ENCODE results near the gene PRKACB. TPM values are rescaled to one million over a fixed set of nuclear protein-coding genes. Genes with fewer than 3 reads are reported as not detected.

The PRKACB gene
- total and polyA plus RNA-seq, 2 experiments from 2014 or later, result 14.6 to 28.0 TPM

DNA sequence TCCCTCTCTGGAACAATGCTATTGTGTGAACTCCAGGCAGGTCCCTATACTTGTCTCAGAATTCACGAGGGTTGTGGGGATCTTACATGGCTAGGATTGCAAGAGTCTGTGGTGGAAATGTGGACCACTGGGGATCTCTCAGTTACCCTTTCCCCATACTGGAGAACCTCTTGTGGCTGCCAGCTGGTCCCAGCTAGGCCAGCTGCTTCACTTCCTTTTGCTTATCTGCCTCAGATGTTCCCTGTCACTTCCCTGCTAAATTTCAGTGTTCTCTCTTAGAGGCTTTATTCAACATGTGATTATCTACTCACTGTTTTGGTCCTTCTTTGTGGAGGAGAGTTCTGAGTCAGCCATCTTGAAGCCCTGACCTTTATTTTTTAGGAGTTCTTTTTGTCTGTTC lies 81.6 kb downstream of the PRKACB start:
- no peak overlapping the region for H3K4me3 Mint-ChIP-seq
- 0 out of 3 replicates have a peak, but pooled peaks cover 3% of the 10 kb centered on the region for H3K36me3 Mint-ChIP-seq (ENCODE audit: low read depth)
- Histone ChIP-seq H2AFZ (no peak overlapping the region), H3F3A (replicated peaks; ENCODE audit: low read depth) (no peaks in the 10 kb centered on the region), H3K27me3 (ENCODE audit: insufficient read depth) (no peaks in the 10 kb centered on the region), H3K27ac (ENCODE audit: low read depth) (no peak overlapping the region), H3K4me2 (no peak overlapping the region), H3K4me3 (no peak overlapping the region), H3K4me1 (ENCODE audit: insufficient read depth) (no peaks in the 10 kb centered on the region), H3K36me3 (ENCODE audit: insufficient read depth) (no peaks in the 10 kb centered on the region), H3K79me2 (replicated peaks; ENCODE audit: insufficient read depth) (no peaks in the 10 kb centered on the region), H4K20me1 (replicated peaks; ENCODE audit: insufficient read depth) (no peaks in the 10 kb centered on the region), H3K9me2 (ENCODE audit: insufficient read depth) (no peaks in the 10 kb centered on the region)
- no peak for TF ChIP-seq JUNB (IDR thresholded peaks at IDR 0.05; ENCODE audit: unreplicated experiment)
- TF ChIP-seq, protein P1, sequence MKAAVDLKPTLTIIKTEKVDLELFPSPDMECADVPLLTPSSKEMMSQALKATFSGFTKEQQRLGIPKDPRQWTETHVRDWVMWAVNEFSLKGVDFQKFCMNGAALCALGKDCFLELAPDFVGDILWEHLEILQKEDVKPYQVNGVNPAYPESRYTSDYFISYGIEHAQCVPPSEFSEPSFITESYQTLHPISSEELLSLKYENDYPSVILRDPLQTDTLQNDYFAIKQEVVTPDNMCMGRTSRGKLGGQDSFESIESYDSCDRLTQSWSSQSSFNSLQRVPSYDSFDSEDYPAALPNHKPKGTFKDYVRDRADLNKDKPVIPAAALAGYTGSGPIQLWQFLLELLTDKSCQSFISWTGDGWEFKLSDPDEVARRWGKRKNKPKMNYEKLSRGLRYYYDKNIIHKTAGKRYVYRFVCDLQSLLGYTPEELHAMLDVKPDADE (IDR thresholded peaks at IDR 0.05), result no peak
- TF ChIP-seq, protein P2, sequence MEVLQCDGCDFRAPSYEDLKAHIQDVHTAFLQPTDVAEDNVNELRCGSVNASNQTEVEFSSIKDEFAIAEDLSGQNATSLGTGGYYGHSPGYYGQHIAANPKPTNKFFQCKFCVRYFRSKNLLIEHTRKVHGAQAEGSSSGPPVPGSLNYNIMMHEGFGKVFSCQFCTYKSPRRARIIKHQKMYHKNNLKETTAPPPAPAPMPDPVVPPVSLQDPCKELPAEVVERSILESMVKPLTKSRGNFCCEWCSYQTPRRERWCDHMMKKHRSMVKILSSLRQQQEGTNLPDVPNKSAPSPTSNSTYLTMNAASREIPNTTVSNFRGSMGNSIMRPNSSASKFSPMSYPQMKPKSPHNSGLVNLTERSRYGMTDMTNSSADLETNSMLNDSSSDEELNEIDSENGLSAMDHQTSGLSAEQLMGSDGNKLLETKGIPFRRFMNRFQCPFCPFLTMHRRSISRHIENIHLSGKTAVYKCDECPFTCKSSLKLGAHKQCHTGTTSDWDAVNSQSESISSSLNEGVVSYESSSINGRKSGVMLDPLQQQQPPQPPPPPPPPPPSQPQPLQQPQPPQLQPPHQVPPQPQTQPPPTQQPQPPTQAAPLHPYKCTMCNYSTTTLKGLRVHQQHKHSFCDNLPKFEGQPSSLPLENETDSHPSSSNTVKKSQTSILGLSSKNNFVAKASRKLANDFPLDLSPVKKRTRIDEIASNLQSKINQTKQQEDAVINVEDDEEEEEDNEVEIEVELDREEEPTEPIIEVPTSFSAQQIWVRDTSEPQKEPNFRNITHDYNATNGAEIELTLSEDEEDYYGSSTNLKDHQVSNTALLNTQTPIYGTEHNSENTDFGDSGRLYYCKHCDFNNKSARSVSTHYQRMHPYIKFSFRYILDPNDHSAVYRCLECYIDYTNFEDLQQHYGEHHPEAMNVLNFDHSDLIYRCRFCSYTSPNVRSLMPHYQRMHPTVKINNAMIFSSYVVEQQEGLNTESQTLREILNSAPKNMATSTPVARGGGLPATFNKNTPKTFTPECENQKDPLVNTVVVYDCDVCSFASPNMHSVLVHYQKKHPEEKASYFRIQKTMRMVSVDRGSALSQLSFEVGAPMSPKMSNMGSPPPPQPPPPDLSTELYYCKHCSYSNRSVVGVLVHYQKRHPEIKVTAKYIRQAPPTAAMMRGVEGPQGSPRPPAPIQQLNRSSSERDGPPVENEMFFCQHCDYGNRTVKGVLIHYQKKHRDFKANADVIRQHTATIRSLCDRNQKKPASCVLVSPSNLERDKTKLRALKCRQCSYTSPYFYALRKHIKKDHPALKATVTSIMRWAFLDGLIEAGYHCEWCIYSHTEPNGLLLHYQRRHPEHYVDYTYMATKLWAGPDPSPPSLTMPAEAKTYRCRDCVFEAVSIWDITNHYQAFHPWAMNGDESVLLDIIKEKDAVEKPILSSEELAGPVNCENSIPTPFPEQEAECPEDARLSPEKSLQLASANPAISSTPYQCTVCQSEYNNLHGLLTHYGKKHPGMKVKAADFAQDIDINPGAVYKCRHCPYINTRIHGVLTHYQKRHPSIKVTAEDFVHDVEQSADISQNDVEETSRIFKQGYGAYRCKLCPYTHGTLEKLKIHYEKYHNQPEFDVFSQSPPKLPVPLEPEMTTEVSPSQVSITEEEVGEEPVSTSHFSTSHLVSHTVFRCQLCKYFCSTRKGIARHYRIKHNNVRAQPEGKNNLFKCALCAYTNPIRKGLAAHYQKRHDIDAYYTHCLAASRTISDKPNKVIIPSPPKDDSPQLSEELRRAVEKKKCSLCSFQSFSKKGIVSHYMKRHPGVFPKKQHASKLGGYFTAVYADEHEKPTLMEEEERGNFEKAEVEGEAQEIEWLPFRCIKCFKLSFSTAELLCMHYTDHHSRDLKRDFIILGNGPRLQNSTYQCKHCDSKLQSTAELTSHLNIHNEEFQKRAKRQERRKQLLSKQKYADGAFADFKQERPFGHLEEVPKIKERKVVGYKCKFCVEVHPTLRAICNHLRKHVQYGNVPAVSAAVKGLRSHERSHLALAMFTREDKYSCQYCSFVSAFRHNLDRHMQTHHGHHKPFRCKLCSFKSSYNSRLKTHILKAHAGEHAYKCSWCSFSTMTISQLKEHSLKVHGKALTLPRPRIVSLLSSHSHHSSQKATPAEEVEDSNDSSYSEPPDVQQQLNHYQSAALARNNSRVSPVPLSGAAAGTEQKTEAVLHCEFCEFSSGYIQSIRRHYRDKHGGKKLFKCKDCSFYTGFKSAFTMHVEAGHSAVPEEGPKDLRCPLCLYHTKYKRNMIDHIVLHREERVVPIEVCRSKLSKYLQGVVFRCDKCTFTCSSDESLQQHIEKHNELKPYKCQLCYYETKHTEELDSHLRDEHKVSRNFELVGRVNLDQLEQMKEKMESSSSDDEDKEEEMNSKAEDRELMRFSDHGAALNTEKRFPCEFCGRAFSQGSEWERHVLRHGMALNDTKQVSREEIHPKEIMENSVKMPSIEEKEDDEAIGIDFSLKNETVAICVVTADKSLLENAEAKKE (CRISPR knock-in tag; IDR thresholded peaks at IDR 0.05), result no peak
- TF ChIP-seq EZH2phosphoT487 (IDR thresholded peaks at IDR 0.05; ENCODE audit: unreplicated experiment), result no peak
- TF ChIP-seq ZNF331 (CRISPR knock-in tag; IDR thresholded peaks at IDR 0.05; ENCODE audit: low read depth), result no peak
- TF ChIP-seq EZH2 (IDR thresholded peaks at IDR 0.05; ENCODE audit: low read depth, unreplicated experiment), result no peak
- TF ChIP-seq ZNF114 (CRISPR knock-in tag; IDR thresholded peaks at IDR 0.05), result no peak
- no peak for TF ChIP-seq CREB1 (CRISPR knock-in tag; IDR thresholded peaks at IDR 0.05; ENCODE audit: low read depth)
- TF ChIP-seq NANOG (IDR thresholded peaks at IDR 0.05; ENCODE audit: borderline replicate concordance), result no peak
- TF ChIP-seq, protein P3, sequence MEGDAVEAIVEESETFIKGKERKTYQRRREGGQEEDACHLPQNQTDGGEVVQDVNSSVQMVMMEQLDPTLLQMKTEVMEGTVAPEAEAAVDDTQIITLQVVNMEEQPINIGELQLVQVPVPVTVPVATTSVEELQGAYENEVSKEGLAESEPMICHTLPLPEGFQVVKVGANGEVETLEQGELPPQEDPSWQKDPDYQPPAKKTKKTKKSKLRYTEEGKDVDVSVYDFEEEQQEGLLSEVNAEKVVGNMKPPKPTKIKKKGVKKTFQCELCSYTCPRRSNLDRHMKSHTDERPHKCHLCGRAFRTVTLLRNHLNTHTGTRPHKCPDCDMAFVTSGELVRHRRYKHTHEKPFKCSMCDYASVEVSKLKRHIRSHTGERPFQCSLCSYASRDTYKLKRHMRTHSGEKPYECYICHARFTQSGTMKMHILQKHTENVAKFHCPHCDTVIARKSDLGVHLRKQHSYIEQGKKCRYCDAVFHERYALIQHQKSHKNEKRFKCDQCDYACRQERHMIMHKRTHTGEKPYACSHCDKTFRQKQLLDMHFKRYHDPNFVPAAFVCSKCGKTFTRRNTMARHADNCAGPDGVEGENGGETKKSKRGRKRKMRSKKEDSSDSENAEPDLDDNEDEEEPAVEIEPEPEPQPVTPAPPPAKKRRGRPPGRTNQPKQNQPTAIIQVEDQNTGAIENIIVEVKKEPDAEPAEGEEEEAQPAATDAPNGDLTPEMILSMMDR (conservative IDR thresholded peaks at IDR 0.05; ENCODE audit: low read depth in 2 of 2), result no peak
- TF ChIP-seq, protein P4, sequence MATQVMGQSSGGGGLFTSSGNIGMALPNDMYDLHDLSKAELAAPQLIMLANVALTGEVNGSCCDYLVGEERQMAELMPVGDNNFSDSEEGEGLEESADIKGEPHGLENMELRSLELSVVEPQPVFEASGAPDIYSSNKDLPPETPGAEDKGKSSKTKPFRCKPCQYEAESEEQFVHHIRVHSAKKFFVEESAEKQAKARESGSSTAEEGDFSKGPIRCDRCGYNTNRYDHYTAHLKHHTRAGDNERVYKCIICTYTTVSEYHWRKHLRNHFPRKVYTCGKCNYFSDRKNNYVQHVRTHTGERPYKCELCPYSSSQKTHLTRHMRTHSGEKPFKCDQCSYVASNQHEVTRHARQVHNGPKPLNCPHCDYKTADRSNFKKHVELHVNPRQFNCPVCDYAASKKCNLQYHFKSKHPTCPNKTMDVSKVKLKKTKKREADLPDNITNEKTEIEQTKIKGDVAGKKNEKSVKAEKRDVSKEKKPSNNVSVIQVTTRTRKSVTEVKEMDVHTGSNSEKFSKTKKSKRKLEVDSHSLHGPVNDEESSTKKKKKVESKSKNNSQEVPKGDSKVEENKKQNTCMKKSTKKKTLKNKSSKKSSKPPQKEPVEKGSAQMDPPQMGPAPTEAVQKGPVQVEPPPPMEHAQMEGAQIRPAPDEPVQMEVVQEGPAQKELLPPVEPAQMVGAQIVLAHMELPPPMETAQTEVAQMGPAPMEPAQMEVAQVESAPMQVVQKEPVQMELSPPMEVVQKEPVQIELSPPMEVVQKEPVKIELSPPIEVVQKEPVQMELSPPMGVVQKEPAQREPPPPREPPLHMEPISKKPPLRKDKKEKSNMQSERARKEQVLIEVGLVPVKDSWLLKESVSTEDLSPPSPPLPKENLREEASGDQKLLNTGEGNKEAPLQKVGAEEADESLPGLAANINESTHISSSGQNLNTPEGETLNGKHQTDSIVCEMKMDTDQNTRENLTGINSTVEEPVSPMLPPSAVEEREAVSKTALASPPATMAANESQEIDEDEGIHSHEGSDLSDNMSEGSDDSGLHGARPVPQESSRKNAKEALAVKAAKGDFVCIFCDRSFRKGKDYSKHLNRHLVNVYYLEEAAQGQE (IDR thresholded peaks at IDR 0.05; ENCODE audit: unreplicated experiment), result no peak
- no peak for TF ChIP-seq STAT1 (IDR thresholded peaks at IDR 0.05; ENCODE audit: unreplicated experiment)
- no peak for TF ChIP-seq POLR2AphosphoS5 (IDR thresholded peaks at IDR 0.05; ENCODE audit: low read depth)
- no peaks in the 10 kb centered on the region for H3K4me1 Mint-ChIP-seq
- no peak overlapping the region for H3K27ac Mint-ChIP-seq
- ATAC-seq (no peak), DNase-seq (ENCODE audit: low spot score) (no peak)
- H3K27me3 Mint-ChIP-seq (ENCODE audit: insufficient read depth, low read depth, poor library complexity), result no peaks in the 10 kb centered on the region
- peaks cover 4% of the 10 kb centered on the region; the same call in 1 of the 3 replicates for H3K9me3 Mint-ChIP-seq

Measured in GM23338 (cell line).